Neutrophil (primary cell): ENCODE data around the gene DGLUCY.
A peak's percentile ranks its signal among the peaks of the same experiment; 100 is the strongest.
"Not testable (repeated sequence)": the region's sequence is repeated elsewhere in the genome, so short reads cannot be mapped to it uniquely, and the experiment has no call there.

Experiments
- H3K27ac ChIP-seq: fragments of 200-600 bp; sonication (generic); 2 replicates; pipeline ENCODE4 v1.5.1; 2016; ENCODE audit warnings: mild to moderate bottlenecking, moderate library complexity
- H3K27me3 ChIP-seq: fragments of 200-600 bp; sonication (generic); 2 replicates; pipeline ENCODE4 v1.6.0; 2016; ENCODE audit warnings: mild to moderate bottlenecking
- H3K36me3 ChIP-seq: fragments of 200-600 bp; sonication (generic); 2 replicates; pipeline ENCODE4 v1.5.1; 2017
- H3K4me1 ChIP-seq, 2 experiments: fragments of 200-600 bp in 1 of 2; sonication (generic) in 1 of 2; 1 replicate in 1 of 2; 2 replicates in 1 of 2; pipeline versions ENCODE4 v1.5.1 to v1.6.1; 2013 to 2016; ENCODE audit warnings: low read depth in 1 of 2, low read length in 1 of 2, mild to moderate bottlenecking in 1 of 2, moderate library complexity in 1 of 2; ENCODE audit not compliant: control insufficient read depth in 1 of 2, insufficient read depth in 1 of 2
- H3K4me3 ChIP-seq, 2 experiments: fragments of 200-600 bp in 1 of 2; sonication (generic) in 1 of 2; 1 replicate in 1 of 2; 2 replicates in 1 of 2; pipeline ENCODE4 v1.5.1; 2013 to 2016; ENCODE audit warnings: low read depth in 1 of 2, low read length in 1 of 2, mild to moderate bottlenecking in 1 of 2, moderate library complexity in 1 of 2
- H3K9me3 ChIP-seq: fragments of 200-600 bp; sonication (generic); 2 replicates; pipeline ENCODE4 v1.5.1; 2016
- CTCF ChIP-seq: fragments of 200-600 bp; sonication (generic); IDR thresholded peaks from 2 replicates; pipeline ENCODE4 v1.5.1; 2016; ENCODE audit warnings: antibody characterized with exemption

The DGLUCY gene

GRCh38 chr14:91078095-91078737, 35.7 kb upstream of the DGLUCY start:
- Histone ChIP-seq H3K9me3 (no peaks in the 10 kb centered on the region), H3K27me3 (no peaks in the 10 kb centered on the region), H3K27ac (no peak overlapping the region), H3K36me3 (no peaks in the 10 kb centered on the region), H3K4me3 (no peak overlapping the region), H3K4me1 (peaks cover 14 to 15% of the 10 kb centered on the region in 2 experiments)
- TF ChIP-seq CTCF = no peak

GRCh38 chr14:91080071-91080470, 33.8 kb upstream of the DGLUCY start:
- TF ChIP-seq CTCF = no peak
- Histone ChIP-seq H3K27me3 (no peaks in the 10 kb centered on the region), H3K27ac (no peak overlapping the region), H3K9me3 (no peaks in the 10 kb centered on the region), H3K4me3 (no peak overlapping the region), H3K36me3 (no peaks in the 10 kb centered on the region), H3K4me1 (peaks cover 8 to 10% of the 10 kb centered on the region in 2 experiments)

GRCh38 chr14:91082282-91082681, 31.6 kb upstream of the DGLUCY start:
- Histone ChIP-seq H3K36me3 (no peaks in the 10 kb centered on the region), H3K4me1 (peaks cover 16 to 18% of the 10 kb centered on the region in 2 experiments), H3K9me3 (no peaks in the 10 kb centered on the region), H3K27ac (no peak overlapping the region), H3K4me3 (no peak overlapping the region), H3K27me3 (no peaks in the 10 kb centered on the region)
- no peak for TF ChIP-seq CTCF

- Histone ChIP-seq H3K4me3 (no peak overlapping the region), H3K9me3 (no peaks in the 10 kb centered on the region), H3K4me1 (peaks cover 37 to 40% of the 10 kb centered on the region in 2 experiments), H3K27me3 (no peaks in the 10 kb centered on the region), H3K36me3 (no peaks in the 10 kb centered on the region), H3K27ac (no peak overlapping the region)
- TF ChIP-seq CTCF = no peak
Measured at GRCh38 chr14:91084516-91084915, 29.4 kb upstream of the DGLUCY start.

GRCh38 chr14:91087470-91087869, 26.4 kb upstream of the DGLUCY start:
- Histone ChIP-seq H3K27ac (peak overlapping the region; percentile 93), H3K4me3 (peak overlapping the region; percentile 15 to 40), H3K4me1 (peaks cover 43 to 48% of the 10 kb centered on the region in 2 experiments)
- H3K27me3 ChIP-seq, H3K36me3 ChIP-seq, H3K9me3 ChIP-seq: not testable (repeated sequence)
- peak; percentile 12 for TF ChIP-seq CTCF
